Nucleus accumbens (tissue), 56 donors: ENCODE results near the gene RRAS.
A peak's percentile ranks its signal among the peaks of the same experiment; 100 is the strongest.
"Not testable (repeated sequence)": the region's sequence is repeated elsewhere in the genome, so short reads cannot be mapped to it uniquely, and the experiment has no call there.

Experiments
- DNase-seq, 56 donors: peaks; one replicate each; lab custom pipeline; 2025; lab: John Stamatoyannopoulos, UW

The RRAS gene

DNA sequence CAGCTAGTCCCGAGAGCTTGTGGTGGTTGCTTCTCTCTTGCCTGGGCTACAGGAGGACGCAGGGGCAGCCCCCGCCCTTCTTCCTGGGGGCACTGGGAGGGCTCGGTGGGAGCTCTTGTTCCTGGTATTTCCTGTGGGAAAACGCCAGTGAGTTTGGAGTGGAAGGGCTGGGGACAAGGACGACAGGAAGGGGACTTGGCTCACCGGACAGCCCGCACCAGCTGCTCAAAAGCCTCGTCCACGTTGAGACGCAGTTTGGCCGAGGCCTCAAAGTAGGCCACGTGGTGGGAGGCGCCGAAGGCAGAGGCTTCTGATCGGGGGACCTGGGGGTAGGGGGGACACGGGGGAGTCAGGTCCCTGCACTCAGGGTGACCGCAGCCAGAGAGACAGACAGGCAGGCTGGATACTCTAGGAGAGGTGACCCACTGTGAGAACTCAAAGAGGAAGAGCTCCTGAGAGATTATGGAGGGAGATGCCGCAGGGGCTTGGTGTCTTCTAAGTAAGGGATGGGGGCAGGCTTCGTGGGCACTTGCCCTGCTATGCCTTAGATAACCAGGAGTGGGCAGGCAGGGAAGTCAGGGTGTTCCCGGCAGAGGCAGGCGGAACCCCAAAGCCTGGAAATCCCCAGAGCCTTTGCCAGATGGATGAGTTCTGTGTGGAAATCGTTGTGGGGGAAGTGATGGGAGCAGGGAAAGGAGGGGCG is 4.3 kb downstream of the RRAS start:
- peak in 1 of 56 donors; percentile 13 for DNase-seq

DNA sequence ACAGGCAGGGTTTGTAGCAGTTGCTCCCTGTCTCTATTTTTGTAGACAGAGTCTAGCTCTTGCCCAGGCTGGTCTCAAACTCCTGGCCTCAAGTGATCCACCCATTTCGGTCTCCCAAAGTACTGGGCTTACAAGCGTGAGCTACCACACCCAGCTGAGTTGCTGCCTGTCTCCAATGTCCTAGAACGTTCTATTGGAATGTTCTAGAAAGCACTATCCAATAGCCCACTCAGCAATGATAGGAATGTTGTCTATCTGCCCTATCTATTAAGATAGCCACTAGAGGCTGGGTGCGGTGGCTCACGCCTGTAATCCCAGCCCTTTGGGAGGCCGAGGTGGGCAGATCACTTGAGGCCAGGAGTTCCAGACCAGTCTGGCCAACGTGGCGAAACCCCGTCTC is 6.7 kb downstream of the RRAS start:
- DNase-seq = not testable (repeated sequence)

GRCh38 chr19:49632576-49632975 is 7.4 kb downstream of the RRAS start:
- no peak for DNase-seq

- no peak for DNase-seq
These were observed 8.2 kb downstream of the RRAS start for GRCh38 chr19:49631610-49632192.

GRCh38 chr19:49631014-49631588 is 8.8 kb downstream of the RRAS start:
- DNase-seq = peak in 1 of 56 donors; percentile 3

- DNase-seq = no peak
These were observed 10.3 kb downstream of the RRAS start for GRCh38 chr19:49629659-49630058.

GRCh38 chr19:49626226-49626625 is 13.7 kb downstream of the RRAS start:
- DNase-seq = no peak

DNA sequence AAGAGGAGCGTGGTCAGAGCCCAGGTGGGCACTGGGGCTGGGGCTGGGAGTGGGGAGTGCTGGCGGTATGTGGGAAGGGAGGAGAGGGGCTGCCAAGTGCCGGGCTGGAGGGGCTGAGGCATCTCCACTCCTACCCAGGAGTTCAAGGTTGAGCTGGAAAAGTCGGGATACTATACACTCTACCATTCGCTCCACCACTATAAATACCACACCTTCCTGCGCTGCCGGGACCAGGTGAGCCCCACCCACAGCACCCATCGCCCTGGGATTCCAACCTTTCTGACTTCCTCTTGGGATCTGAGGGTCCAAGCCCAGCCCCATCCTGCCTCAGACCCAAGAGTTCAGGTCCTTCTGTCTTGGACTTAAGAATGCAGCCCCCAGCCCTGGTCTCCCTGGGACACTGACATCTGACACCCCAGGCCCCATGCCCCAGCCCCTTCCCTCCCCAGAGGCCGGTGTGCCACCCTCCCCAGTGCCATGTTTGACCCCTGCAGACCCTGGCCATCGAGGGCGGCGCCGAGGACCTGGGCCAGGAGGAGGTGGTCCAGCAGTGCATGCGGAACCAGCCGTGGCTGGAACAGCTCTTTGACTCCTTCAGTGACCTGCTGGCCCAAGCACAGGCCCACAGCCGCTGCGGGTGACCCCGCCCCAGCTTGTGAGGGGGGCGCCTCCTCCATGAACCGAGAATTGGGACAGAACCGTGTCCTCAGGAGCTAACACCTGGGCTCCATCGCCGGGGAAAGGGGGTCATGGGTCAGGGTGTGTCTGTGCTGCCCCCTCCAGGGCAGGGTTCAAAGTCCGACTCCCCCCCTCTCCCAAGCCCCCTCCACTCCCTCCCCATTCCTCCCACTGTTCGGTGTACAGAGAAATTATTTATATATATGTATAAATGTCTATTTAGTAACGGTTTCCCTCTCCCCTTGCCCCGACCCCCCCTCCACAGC is 14.7 kb downstream of the RRAS start:
- no peak for DNase-seq

- DNase-seq = not testable (repeated sequence)
These were observed 22.1 kb downstream of the RRAS start for GRCh38 chr19:49617860-49618259.

GRCh38 chr19:49616945-49617344 is 23.0 kb downstream of the RRAS start:
- DNase-seq = no peak

DNA sequence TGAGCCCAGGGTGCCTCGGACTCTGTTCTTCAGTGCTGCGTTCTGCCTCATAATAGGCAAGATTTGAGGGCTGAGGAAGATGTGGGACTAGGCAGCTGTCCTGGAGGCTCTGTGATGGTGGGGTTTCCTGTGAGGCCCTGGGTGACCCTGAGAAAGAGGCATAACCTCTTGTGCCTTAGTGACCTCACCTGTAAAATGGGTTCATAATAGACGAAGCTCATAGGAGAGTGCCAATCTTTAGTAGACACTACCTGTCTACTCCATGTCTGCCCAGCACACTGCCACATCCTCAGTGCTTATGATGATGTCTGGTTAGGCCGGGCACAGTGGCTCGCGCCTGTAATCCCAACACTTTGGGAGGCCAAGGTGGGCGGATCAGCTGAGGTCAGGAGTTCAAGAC is 23.4 kb downstream of the RRAS start:
- DNase-seq = no peak

GRCh38 chr19:49615861-49616260 is 24.1 kb downstream of the RRAS start:
- DNase-seq = no peak

GRCh38 chr19:49614096-49614833 is 25.7 kb downstream of the RRAS start:
- no peak for DNase-seq

- DNase-seq = no peak
These were observed 26.6 kb downstream of the RRAS start for GRCh38 chr19:49613374-49613773.

- DNase-seq = no peak
These were observed 30.3 kb downstream of the RRAS start for GRCh38 chr19:49609499-49610092.

GRCh38 chr19:49605605-49606004 is 34.3 kb downstream of the RRAS start:
- no peak for DNase-seq

DNA sequence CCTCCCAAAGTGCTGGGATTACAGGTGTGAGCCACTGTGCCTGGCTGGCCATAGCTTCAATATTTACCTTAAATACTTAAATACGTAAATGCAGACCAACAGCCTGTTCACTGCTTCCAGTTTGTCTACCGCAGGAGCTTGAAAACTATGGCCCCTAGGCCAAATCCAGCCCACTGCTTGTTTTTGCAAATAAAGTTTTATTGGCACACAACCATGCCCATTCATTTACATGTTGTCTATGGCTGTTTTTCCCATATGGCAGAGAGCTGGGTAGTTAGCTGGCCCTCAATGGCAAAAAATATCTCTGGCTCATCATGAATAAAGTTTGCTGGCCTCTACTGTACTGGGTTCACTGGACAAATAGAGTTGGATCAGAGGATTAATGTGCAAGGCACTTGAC is 37.1 kb downstream of the RRAS start:
- DNase-seq = no peak

GRCh38 chr19:49601482-49602038 is 38.4 kb downstream of the RRAS start:
- no peak for DNase-seq
